NCI-H2171 treated with DMSO at 0.1 percent for 48 hours (cell line): ENCODE data around the gene KRCC1.
A peak's percentile ranks its signal among the peaks of the same experiment; 100 is the strongest.
"Not testable (repeated sequence)": the region's sequence is repeated elsewhere in the genome, so short reads cannot be mapped to it uniquely, and the experiment has no call there.

Source experiments
- DNase-seq: peaks from one replicate; lab custom pipeline; 2025; lab: John Stamatoyannopoulos, UW

KRCC1 gene

GRCh38 chr2:88074854-88075292 is 19.3 kb upstream of the KRCC1 start:
- DNase-seq: no peak

- no peak for DNase-seq
These were observed 18.6 kb upstream of the KRCC1 start for GRCh38 chr2:88074150-88074549.

- no peak for DNase-seq
These were observed 15.8 kb upstream of the KRCC1 start for GRCh38 chr2:88071365-88071764.

- DNase-seq: no peak
These were observed 14.5 kb upstream of the KRCC1 start for GRCh38 chr2:88070055-88070454.

- no peak for DNase-seq
These were observed 13.5 kb upstream of the KRCC1 start for GRCh38 chr2:88069117-88069516.

- no peak for DNase-seq
These were observed 12.5 kb upstream of the KRCC1 start for GRCh38 chr2:88068044-88068443.

- DNase-seq: no peak
These were observed 12.0 kb upstream of the KRCC1 start, which contains the start of gene SMYD1 for GRCh38 chr2:88067598-88067997. TSS of gene SMYD1 (plus strand) at chr2:88067825. CDS start at chr2:88067865, 40 bp downstream.

GRCh38 chr2:88067189-88067588 is 11.6 kb upstream of the KRCC1 start:
- DNase-seq: no peak

GRCh38 chr2:88066543-88066942 is 11.0 kb upstream of the KRCC1 start:
- DNase-seq: no peak

GRCh38 chr2:88061295-88061694 is 5.7 kb upstream of the KRCC1 start:
- DNase-seq: no peak

GRCh38 chr2:88060907-88061275 is 5.3 kb upstream of the KRCC1 start:
- DNase-seq: no peak

- DNase-seq: peak; percentile 67
These were observed 4.7 kb upstream of the KRCC1 start for GRCh38 chr2:88059979-88060906.

GRCh38 chr2:88058191-88058590 is 2.6 kb upstream of the KRCC1 start:
- no peak for DNase-seq

- DNase-seq: no peak
These were observed 1.9 kb upstream of the KRCC1 start for GRCh38 chr2:88057437-88057844.

- DNase-seq: no peak
These were observed 707 bp downstream of the KRCC1 start for GRCh38 chr2:88054782-88055370.

- no peak for DNase-seq
These were observed 1.4 kb downstream of the KRCC1 start for GRCh38 chr2:88053934-88054781.

- DNase-seq: no peak
These were observed 2.3 kb downstream of the KRCC1 start for GRCh38 chr2:88053296-88053695.

GRCh38 chr2:88051792-88052191 is 3.8 kb downstream of the KRCC1 start:
- DNase-seq: no peak

GRCh38 chr2:88049622-88050021 is 6.0 kb downstream of the KRCC1 start:
- no peak for DNase-seq

GRCh38 chr2:88048541-88048940 is 7.0 kb downstream of the KRCC1 start:
- DNase-seq: no peak

GRCh38 chr2:88045561-88045960 is 10.0 kb downstream of the KRCC1 start:
- not testable (repeated sequence) for DNase-seq

- DNase-seq: no peak
These were observed 13.1 kb downstream of the KRCC1 start for GRCh38 chr2:88042476-88042875.
